Fibroblast of the aortic adventitia (primary cell): Measurements from ENCODE around the gene MYOM1. TPM values are rescaled to one million over a fixed set of nuclear protein-coding genes. Genes with fewer than 3 reads are reported as not detected.
A peak's percentile ranks its signal among the peaks of the same experiment; 100 is the strongest.

Experiments
- DNase-seq: peaks from one replicate; pipeline ENCODE4 v3.0.0-alpha.2; 2010; ENCODE audit warnings: low read depth
- H3K4me3 ChIP-seq: 2 replicates; pipeline ENCODE4 v1.5.1; 2011; ENCODE audit warnings: low read depth, mild to moderate bottlenecking, control low read depth, low read length, moderate library complexity
- CTCF ChIP-seq: IDR thresholded peaks from 2 replicates; pipeline ENCODE4 v1.5.1; 2011; ENCODE audit warnings: mild to moderate bottlenecking, low read length, control low read depth, inconsistent platforms; ENCODE audit not compliant: insufficient read depth
- total RNA-seq: library from RNA; depleted of rRNA; stranded (reverse); fragments of >200 nt; gene quantifications from 2 replicates; pipeline ENCODE4 v1.2.3, GENCODE V29; 2012; ENCODE audit warnings: low replicate concordance

The MYOM1 gene
- total RNA-seq, 1 donor = 0.90 TPM

GRCh38 chr18:3245853-3246634 is 26.3 kb upstream of the MYOM1 start:
- DNase-seq = peak; percentile 87
- peak; percentile 93 for TF ChIP-seq CTCF
- peak overlapping the region; percentile 93 for H3K4me3 ChIP-seq

DNA sequence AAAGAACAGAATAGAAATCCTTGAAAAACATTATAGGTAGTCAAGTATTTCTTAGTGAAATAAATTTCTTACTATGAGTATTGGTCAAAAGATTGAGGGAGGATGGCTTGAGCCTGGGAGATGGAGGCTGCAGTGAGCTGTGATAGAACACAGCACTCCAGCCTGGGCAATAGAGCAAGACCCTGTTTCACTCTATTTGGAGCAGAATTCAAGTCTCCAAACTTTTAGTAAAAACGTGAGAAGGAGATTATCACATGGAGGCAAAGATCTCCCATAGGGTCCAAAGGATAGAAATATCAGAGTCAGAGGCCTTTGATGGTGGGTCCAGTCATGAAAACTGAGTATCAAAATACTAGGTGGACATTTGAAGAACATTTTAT is 25.4 kb upstream of the MYOM1 start:
- no peak for TF ChIP-seq CTCF
- H3K4me3 ChIP-seq = peak overlapping the region; percentile 93
- no peak for DNase-seq

GRCh38 chr18:3238742-3239141 is 19.0 kb upstream of the MYOM1 start:
- no peak for DNase-seq
- TF ChIP-seq CTCF = peak; percentile 28

GRCh38 chr18:3236470-3236869 is 16.7 kb upstream of the MYOM1 start:
- no peak overlapping the region for H3K4me3 ChIP-seq
- DNase-seq = no peak
- no peak for TF ChIP-seq CTCF

More at GRCh38 chr18:3238742-3239141, 19.0 kb upstream of the MYOM1 start:
- no peak overlapping the region for H3K4me3 ChIP-seq

GRCh38 chr18:3235846-3236245 is 16.1 kb upstream of the MYOM1 start:
- no peak overlapping the region for H3K4me3 ChIP-seq
- TF ChIP-seq CTCF = no peak
- no peak for DNase-seq

DNA sequence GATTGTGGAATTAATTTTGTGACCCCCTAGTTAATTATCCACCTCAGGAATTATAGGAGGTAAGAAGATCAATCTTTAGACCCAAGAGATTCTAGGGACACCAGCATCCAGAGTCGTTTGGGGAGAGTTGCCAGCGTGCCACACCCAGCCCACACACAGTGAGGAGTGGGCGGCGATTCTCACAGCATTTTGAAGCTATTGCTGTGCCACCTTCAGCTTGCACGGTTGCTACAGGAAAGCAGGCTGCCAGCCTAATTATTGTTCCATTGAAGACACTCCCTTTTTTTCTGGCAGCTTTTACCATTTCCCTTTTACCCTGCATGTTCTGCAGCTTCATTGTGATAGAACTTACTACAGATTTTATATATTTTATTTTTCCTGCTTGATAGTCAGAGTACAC is 14.7 kb upstream of the MYOM1 start:
- no peak overlapping the region for H3K4me3 ChIP-seq
- no peak for DNase-seq
- no peak for TF ChIP-seq CTCF
